GM10847 (cell line): ENCODE measurements around the gene KCNJ3.

ENCODE experiments used
- POLR2A ChIP-seq: IDR thresholded peaks from 2 replicates; pipeline ENCODE4 v1.6.1; 2011; ENCODE audit not compliant: insufficient read length; ENCODE audit errors: extremely low read depth

Gene KCNJ3

DNA sequence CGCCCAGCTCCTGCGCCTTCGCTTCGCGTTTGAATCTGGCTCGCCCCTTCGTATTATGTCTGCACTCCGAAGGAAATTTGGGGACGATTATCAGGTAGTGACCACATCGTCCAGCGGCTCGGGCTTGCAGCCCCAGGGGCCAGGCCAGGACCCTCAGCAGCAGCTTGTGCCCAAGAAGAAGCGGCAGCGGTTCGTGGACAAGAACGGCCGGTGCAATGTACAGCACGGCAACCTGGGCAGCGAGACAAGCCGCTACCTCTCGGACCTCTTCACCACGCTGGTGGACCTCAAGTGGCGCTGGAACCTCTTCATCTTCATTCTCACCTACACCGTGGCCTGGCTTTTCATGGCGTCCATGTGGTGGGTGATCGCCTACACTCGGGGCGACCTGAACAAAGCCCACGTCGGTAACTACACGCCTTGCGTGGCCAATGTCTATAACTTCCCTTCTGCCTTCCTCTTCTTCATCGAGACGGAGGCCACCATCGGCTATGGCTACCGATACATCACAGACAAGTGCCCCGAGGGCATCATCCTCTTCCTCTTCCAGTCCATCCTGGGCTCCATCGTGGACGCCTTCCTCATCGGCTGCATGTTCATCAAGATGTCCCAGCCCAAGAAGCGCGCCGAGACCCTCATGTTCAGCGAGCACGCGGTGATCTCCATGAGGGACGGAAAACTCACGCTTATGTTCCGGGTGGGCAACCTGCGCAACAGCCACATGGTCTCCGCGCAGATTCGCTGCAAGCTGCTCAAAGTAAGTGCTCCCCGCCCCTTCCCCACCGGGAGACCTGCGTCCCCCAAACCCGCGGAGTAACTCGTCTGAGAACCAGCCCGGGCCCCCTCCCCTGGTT lies 453 bp downstream of the KCNJ3 start:
- TF ChIP-seq POLR2A, result no peak

- no peak for TF ChIP-seq POLR2A
Observed at GRCh38 chr2:154699575-154699930, 1.1 kb downstream of the KCNJ3 start.

GRCh38 chr2:154700136-154700535 lies 1.6 kb downstream of the KCNJ3 start:
- TF ChIP-seq POLR2A, result no peak

DNA sequence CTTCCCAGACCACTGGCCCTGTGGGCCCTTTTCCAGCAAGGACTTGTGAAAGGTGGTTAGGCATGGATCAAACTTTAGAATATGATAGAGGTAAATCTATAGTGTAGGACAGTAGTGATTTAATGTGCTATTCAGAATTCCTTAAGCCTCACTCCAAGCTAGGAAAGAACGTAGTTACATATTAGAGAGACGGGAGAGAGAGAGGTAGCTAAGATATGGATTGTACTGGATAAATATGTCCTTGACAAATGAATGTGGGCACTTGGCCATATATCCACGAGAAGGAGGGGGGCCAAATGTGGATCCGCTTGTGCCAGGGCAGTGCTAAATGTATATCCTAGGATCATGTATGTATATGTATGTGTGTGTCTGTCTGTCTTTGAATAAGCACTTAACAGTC lies 6.5 kb downstream of the KCNJ3 start:
- no peak for TF ChIP-seq POLR2A

DNA sequence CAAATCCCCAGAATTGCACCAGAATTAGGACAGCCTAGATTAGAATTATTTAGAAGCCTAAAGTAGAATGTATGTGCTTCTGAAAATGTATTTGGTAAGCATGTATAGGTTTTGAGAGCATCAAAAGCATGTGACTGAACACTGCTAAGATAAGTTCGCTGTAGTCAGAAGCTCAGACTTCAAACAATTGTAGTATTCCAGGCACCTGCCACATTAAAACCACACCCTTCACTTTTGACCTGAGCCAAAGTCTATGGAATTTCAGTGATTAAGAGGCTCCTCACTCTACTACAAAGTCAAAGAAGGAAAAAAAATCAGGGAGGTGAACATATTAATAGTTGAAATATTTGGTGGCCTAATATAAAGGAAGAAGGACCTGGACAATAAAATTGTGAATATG lies 8.2 kb downstream of the KCNJ3 start:
- TF ChIP-seq POLR2A, result no peak

- TF ChIP-seq POLR2A, result no peak
Observed at GRCh38 chr2:154707994-154708575, 9.6 kb downstream of the KCNJ3 start.

- TF ChIP-seq POLR2A, result no peak
Observed at GRCh38 chr2:154709215-154709614, 10.7 kb downstream of the KCNJ3 start.

DNA sequence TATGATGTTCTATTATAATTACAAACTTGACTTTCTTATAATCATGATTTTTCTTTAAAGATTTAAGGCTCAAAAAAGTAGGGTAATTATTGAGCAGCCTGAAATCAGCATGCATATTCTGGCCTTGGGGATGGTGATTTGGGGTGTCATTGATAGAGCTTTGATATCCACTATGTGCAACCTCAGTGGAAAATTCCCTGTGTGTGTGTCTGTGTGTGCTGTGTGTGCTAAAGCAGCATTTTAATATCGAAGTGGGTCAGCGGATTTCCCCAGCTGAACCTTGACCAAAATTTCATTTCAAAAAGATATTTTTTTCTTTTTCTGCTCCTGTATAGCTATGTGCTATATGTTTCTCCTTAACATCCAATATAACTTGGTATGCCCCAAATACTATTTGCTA lies 11.6 kb downstream of the KCNJ3 start:
- no peak for TF ChIP-seq POLR2A

DNA sequence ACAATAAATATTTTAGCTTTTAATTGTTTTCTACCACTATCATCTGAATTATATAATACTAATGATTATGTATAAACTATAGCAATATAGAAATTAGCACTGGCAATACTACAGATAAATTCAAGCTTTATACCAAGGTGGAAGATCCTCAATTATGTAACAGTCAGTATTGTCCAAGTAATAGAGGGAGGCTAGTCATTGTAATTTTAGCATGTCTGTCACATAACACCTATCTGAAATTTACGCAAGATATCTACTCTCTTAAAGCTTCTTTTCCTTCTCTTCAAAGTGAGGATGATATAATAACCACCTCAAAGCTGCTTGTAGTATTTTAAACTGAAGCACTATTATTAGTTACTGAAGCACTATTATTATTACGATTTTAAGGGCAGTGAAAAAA lies 12.2 kb downstream of the KCNJ3 start:
- no peak for TF ChIP-seq POLR2A

- no peak for TF ChIP-seq POLR2A
Observed at GRCh38 chr2:154713675-154714074, 15.2 kb downstream of the KCNJ3 start.

DNA sequence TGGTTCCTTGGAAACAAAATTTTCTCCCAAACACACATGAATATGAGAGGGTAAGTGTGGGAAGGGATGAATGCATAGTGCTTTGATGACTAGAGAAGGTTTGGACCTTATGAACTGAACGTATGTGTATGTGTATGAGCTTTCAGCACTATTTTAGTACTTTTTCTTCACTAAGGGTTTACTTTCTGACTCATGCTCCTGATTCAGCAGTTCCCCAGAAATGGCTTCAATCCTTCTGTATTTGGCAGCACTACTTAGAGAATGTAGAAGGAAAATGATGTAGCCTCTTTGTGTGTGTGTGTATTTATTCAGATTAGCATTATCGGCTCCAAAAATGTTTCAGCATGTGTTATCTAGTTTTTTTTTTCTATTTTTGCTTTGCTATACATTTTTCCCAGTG lies 22.2 kb downstream of the KCNJ3 start:
- no peak for TF ChIP-seq POLR2A

- no peak for TF ChIP-seq POLR2A
Observed at GRCh38 chr2:154724194-154724797, 25.8 kb downstream of the KCNJ3 start.

- TF ChIP-seq POLR2A, result no peak
Observed at GRCh38 chr2:154740361-154740760, 41.9 kb downstream of the KCNJ3 start.

- no peak for TF ChIP-seq POLR2A
Observed at GRCh38 chr2:154758871-154759270, 60.4 kb downstream of the KCNJ3 start.

- no peak for TF ChIP-seq POLR2A
Observed at GRCh38 chr2:154762638-154763037, 64.1 kb downstream of the KCNJ3 start.

DNA sequence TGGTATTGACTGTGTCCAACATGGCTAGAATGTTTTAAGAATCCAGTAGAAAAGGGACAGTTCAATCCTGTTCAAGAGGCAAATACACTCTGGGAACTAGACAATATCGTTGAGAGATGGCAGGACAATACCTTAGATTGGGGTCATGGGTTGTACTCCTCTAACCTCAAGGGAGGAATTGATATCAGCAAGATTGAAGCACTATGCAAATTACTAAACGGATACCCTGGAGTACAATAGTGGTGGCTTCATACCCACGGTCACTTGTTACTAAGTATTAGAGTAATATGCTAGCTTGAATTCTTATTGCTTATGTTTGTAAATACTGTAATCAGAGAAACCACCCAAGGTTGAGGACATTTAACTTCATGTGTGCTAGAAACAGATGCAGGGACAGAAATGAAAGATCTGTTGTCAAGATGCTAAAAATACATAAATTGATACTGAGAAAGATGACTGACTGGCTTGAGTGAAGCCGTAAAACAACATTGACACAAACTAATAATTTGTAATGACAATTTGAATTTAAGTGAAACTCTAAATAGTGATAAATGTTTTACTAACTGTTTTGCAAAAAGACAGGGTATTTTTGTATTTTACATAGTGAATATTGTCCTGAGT lies 73.3 kb downstream of the KCNJ3 start:
- no peak for TF ChIP-seq POLR2A

DNA sequence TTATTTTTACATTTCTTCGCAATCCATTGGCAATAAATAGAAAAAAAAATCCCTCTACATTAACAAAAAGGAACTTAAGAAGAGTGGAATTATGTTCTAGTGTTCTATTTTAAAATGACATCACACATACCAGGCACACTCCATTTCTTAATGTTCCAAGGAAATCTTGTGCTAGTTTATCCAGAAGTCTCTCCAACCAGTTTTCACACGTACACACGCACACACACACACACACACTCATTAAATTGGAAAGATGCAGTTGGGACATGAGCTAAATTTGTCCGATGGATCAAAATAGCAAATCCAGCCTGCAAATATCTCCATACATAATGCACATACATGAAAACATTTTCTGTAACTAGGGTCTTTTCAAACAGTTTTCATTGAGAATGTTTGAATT lies 78.3 kb downstream of the KCNJ3 start:
- no peak for TF ChIP-seq POLR2A

DNA sequence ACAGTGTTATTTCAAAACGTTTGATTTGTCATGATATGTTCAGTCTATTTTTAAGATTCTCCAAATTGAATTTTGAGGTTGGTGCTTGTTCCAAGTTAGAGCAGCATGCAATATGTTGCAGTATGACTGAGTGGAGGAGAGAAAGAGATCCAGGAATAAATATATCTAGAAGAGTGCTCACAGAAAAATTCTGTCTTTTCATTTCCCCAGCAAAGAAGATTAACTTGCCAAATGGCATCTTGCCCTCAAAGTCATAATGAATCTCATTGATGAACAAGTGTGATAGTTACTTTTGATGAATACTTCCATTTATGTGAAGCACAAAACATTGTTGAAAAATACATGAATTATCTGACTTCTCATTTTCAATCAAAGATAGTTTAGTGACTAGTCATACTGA lies 95.9 kb downstream of the KCNJ3 start:
- TF ChIP-seq POLR2A, result no peak
